Thoracic aorta (tissue), 2 donors: ENCODE data around the gene SHFL. TPM values are rescaled to one million over a fixed set of nuclear protein-coding genes. Genes with fewer than 3 reads are reported as not detected.

Experiments
- ATAC-seq: fragments of 150-250 bp; one replicate; pipeline ENCODE4 v1.8.0; 2017; ENCODE audit warnings: low read depth; ENCODE audit not compliant: insufficient number of reproducible peaks, low FRiP score
- DNase-seq: peaks from one replicate; pipeline ENCODE4 v3.0.0-alpha.2; 2020; ENCODE audit warnings: low spot score
- H3K27ac ChIP-seq, 2 donors: fragments of 200-600 bp; sonication (generic); 1 replicate in 1 of 2; 2 replicates in 1 of 2; pipeline ENCODE4 v1.5.1; 2016; ENCODE audit warnings: mild to moderate bottlenecking in 2 of 2, moderate library complexity in 2 of 2
- H3K27me3 ChIP-seq: fragments of 200-600 bp; sonication (generic); replicated peaks from 2 replicates; pipeline ENCODE4 v1.6.0; 2016; ENCODE audit warnings: mild to moderate bottlenecking; ENCODE audit not compliant: insufficient read depth
- H3K36me3 ChIP-seq: fragments of 200-600 bp; sonication (generic); one replicate; pipeline ENCODE4 v1.5.1; 2016
- H3K4me1 ChIP-seq, 2 donors: fragments of 200-600 bp; sonication (generic); 1 replicate in 1 of 2; 2 replicates in 1 of 2; pipeline versions ENCODE4 v1.5.1 to v1.6.0; 2016; ENCODE audit warnings: low read depth in 2 of 2, mild to moderate bottlenecking in 1 of 2; ENCODE audit not compliant: control insufficient read depth in 1 of 2
- H3K4me3 ChIP-seq: fragments of 200-600 bp; sonication (generic); 2 replicates; pipeline ENCODE4 v1.5.1; 2016; ENCODE audit warnings: mild to moderate bottlenecking
- H3K9me3 ChIP-seq: fragments of 200-600 bp; sonication (generic); 2 replicates; pipeline ENCODE4 v1.5.1; 2016
- total RNA-seq, 2 donors: library from RNA; depleted of rRNA; stranded (reverse); fragments of >200 nt; gene quantifications; one replicate each; pipeline versions ENCODE4 v1.1.0 to v1.2.3, GENCODE V29; 2016
- TF ChIP-seq, protein P1 (sequence below): fragments of 200-600 bp; sonication (generic); IDR thresholded peaks from one replicate; pipeline ENCODE4 v1.5.1; 2019; ENCODE audit warnings: antibody characterized with exemption

Gene SHFL
- total RNA-seq, 2 donors from 2014 or later = 42.5 to 56.5 TPM

DNA sequence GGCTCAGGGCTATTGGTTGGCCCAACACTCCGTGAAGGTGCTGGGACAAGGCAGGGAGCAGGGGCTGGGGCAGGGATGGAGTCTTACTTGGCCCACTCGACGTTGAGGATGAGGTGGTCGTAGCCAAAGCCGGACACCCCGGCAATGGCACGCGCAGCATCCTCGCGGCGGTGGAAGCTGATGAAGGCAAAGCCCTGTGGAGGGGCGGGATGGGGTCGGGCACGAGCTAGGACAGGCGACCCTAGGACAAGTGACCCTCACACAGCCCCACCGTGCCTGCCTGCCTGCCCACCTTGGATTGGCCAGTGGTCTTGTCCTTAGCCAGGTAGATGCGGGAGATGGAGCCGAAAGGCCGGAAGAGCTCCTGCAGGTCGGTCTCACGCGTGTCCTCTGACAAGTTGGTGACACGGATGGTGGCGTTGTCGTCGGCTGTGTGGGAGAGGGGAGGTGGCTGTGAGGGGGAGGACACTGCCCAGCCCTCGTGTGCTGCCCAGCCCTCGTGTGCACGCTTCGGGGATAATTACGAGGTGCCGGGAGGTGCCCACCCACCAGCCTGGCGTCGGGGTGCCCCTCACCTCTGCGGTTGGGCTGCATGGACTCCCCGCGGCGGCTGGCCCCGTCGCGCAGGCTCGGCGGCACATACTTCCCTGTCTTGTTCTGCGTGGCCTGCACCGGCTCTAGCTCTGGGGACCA is 29.4 kb downstream of the SHFL start:
- peaks cover 14 to 17% of the 10 kb centered on the region in 2 donors for H3K4me1 ChIP-seq

DNA sequence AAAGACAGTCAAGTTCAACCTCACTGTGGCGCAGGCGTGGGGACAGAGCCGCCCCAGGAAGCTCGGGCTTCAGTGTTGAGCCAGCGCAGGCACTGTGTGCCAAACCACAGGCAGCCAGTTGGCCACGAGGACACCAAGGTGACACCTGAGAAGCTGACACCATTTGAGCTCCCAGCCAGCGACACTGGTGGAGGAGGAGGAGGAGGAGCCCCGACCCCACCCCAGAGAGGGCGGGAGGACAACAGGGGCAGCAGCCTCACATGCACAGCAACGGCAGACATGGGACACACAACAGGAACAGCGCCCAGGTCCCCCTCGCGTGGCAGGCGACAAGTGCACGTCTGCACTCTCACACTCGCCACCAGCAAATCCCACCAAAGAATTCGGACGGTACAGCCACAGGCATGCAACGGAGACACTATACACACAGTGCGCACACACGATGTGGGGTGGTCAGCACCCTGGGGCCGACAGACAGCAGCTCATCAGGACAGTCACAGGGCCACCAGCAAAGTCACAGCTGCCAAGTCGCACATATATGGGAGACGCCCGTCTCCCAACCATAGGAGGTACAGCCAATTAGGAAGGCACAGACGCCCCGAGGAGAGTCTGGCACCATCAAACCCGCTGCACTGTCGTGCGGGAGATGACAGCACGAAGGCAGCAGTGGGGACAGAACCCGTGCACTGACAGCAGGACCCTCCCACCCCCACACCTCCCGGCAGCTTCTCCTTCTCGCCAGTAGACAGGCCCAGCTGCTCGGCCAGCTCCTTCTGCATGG is 30.2 kb downstream of the SHFL start:
- no peaks in the 10 kb centered on the region for H3K27me3 ChIP-seq
- no peak for ATAC-seq
- H3K27ac ChIP-seq = no peak overlapping the region
- no peak for DNase-seq
- no peak overlapping the region for H3K4me3 ChIP-seq
- peaks cover 34% of the 10 kb centered on the region for H3K36me3 ChIP-seq
- TF ChIP-seq, protein P1, sequence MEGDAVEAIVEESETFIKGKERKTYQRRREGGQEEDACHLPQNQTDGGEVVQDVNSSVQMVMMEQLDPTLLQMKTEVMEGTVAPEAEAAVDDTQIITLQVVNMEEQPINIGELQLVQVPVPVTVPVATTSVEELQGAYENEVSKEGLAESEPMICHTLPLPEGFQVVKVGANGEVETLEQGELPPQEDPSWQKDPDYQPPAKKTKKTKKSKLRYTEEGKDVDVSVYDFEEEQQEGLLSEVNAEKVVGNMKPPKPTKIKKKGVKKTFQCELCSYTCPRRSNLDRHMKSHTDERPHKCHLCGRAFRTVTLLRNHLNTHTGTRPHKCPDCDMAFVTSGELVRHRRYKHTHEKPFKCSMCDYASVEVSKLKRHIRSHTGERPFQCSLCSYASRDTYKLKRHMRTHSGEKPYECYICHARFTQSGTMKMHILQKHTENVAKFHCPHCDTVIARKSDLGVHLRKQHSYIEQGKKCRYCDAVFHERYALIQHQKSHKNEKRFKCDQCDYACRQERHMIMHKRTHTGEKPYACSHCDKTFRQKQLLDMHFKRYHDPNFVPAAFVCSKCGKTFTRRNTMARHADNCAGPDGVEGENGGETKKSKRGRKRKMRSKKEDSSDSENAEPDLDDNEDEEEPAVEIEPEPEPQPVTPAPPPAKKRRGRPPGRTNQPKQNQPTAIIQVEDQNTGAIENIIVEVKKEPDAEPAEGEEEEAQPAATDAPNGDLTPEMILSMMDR = no peak
- H3K4me1 ChIP-seq = peaks cover 22 to 24% of the 10 kb centered on the region in 2 donors
- H3K9me3 ChIP-seq = no peaks in the 10 kb centered on the region

More for the DNA sequence above, 29.4 kb downstream of the SHFL start:
- H3K9me3 ChIP-seq = no peaks in the 10 kb centered on the region
- TF ChIP-seq, protein P1 = no peak
- H3K4me3 ChIP-seq = no peak overlapping the region
- DNase-seq (no peak), ATAC-seq (no peak)
- H3K27me3 ChIP-seq = no peaks in the 10 kb centered on the region
- H3K27ac ChIP-seq = no peak overlapping the region
- peaks cover 40% of the 10 kb centered on the region for H3K36me3 ChIP-seq

DNA sequence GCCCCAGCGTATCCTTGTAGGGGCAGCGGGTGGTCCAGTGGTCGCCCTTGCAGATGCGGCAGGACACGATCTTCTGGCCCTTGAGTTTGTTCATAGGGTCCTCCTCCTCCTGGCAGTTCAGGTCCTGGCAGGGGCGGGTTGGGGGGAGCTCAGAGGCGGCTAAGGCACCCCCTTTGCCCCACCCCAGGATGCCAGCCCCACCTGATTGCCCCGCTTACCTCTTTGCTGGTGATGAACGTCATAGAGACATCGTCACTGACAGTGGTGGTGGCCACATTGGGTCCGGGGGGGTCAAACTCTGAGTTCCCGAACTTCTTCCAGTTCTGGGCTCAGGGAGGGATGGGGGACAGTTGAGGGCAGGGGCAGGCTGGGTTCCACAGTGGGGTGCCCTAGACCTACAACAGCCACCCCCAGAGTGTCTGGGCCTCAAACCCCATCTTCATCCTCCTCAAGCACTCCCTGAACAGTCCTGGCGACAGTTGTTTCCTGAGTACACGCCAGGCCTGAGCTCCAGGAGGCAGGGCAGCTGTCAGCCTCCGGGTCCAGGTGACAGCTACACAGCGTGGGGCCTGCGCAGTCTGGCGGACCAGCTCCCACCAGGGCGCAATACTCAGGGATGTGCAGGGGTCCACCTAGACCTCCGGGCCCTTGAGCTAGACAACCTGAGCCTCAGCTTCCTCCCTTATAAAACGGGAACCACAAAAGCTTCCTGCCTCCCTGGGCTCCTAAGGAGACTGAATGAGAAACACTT is 30.9 kb downstream of the SHFL start:
- Histone ChIP-seq H3K36me3 (peaks cover 31% of the 10 kb centered on the region), H3K9me3 (no peaks in the 10 kb centered on the region), H3K4me3 (no peak overlapping the region), H3K4me1 (peaks cover 28 to 32% of the 10 kb centered on the region in 2 donors), H3K27ac (no peak overlapping the region), H3K27me3 (no peaks in the 10 kb centered on the region)
- no peak for ATAC-seq
- DNase-seq = no peak
- TF ChIP-seq, protein P1 = no peak

DNA sequence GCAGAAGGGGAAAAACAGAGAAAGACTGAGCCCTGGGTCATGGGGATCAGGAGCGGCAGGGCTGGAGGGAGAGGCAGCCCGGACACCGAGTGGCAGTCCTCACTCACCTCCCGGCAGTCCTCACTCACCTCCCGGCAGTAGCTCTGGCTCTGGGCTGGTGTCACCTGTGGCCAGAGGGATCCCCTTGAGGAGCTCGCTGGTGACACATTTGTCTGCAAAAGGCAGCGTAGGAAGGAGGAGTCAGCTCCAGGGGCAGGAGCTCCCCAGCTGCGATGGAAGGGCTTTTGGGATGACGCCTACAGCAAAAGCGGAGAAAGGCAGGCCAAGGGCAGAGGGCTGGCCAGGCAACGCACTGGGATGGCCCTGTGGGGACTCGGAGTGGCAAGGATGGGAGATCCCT is 32.8 kb downstream of the SHFL start:
- Histone ChIP-seq H3K9me3 (no peaks in the 10 kb centered on the region), H3K27me3 (no peaks in the 10 kb centered on the region), H3K4me1 (peaks cover 33 to 35% of the 10 kb centered on the region in 2 donors), H3K4me3 (peak overlapping the region; percentile 82), H3K27ac (peak overlapping the region in 1 of 2 donors; percentile 88), H3K36me3 (peaks cover 31% of the 10 kb centered on the region)
- TF ChIP-seq, protein P1 = no peak
- ATAC-seq (no peak), DNase-seq (no peak)
